ENCODE data around the gene RBBP9.
"Not testable (repeated sequence)": the region's sequence is repeated elsewhere in the genome, so short reads cannot be mapped to it uniquely, and the experiment has no call there.

The RBBP9 gene

GRCh38 chr20:18527836-18528235, 30.8 kb upstream of the RBBP9 start:
- H3K9ac ChIP-seq = no peak overlapping the region
- H3K27ac ChIP-seq = no peak overlapping the region
- TF ChIP-seq Cebpa-rat (IDR thresholded peaks at IDR 0.05) = no peak
- H3K36me3 ChIP-seq = peaks cover 94% of the 10 kb centered on the region
- H3K27me3 ChIP-seq = no peaks in the 10 kb centered on the region
- no peak overlapping the region for H3K4me2 ChIP-seq
- no peak overlapping the region for H3K4me3 ChIP-seq
- 0 out of 2 replicates have a peak, but pooled peaks cover 9% of the 10 kb centered on the region for H4K20me1 ChIP-seq
- no peaks in the 10 kb centered on the region for H3K9me3 ChIP-seq
- H3K4me1 ChIP-seq = no peaks in the 10 kb centered on the region

- Histone ChIP-seq H3K4me2 (no peak overlapping the region), H4K20me1 (0 out of 2 replicates have a peak, but pooled peaks cover 9% of the 10 kb centered on the region), H3K4me3 (no peak overlapping the region), H3K27me3 (no peaks in the 10 kb centered on the region), H3K9me3 (no peaks in the 10 kb centered on the region), H3K27ac (no peak overlapping the region), H3K4me1 (no peaks in the 10 kb centered on the region), H3K36me3 (peaks cover 89% of the 10 kb centered on the region), H3K9ac (no peak overlapping the region)
- no peak for TF ChIP-seq Cebpa-rat (IDR thresholded peaks at IDR 0.05)
Observed at GRCh38 chr20:18527339-18527738, 30.3 kb upstream of the RBBP9 start.

GRCh38 chr20:18526761-18527160, 29.7 kb upstream of the RBBP9 start:
- not testable (repeated sequence) for H4K20me1 ChIP-seq, H3K4me1 ChIP-seq, H3K27ac ChIP-seq, H3K4me2 ChIP-seq, H3K9me3 ChIP-seq, H3K27me3 ChIP-seq, H3K9ac ChIP-seq, H3K4me3 ChIP-seq
- peaks cover 88% of the 10 kb centered on the region for H3K36me3 ChIP-seq

- Histone ChIP-seq H3K9me3 (no peaks in the 10 kb centered on the region), H4K20me1 (0 out of 2 replicates have a peak, but pooled peaks cover 8% of the 10 kb centered on the region), H3K9ac (no peak overlapping the region), H3K36me3 (peaks cover 85% of the 10 kb centered on the region), H3K4me3 (no peak overlapping the region), H3K4me2 (no peak overlapping the region), H3K4me1 (no peaks in the 10 kb centered on the region), H3K27me3 (no peaks in the 10 kb centered on the region), H3K27ac (no peak overlapping the region)
- no peak for TF ChIP-seq Cebpa-rat (IDR thresholded peaks at IDR 0.05)
Observed at GRCh38 chr20:18524646-18525045, 27.6 kb upstream of the RBBP9 start.

- Histone ChIP-seq H3K4me3 (no peak overlapping the region), H3K36me3 (peaks cover 74% of the 10 kb centered on the region), H3K27me3 (no peaks in the 10 kb centered on the region), H4K20me1 (no peaks in the 10 kb centered on the region), H3K9ac (no peak overlapping the region), H3K4me2 (no peak overlapping the region), H3K4me1 (no peaks in the 10 kb centered on the region), H3K27ac (no peak overlapping the region), H3K9me3 (no peaks in the 10 kb centered on the region)
- TF ChIP-seq Cebpa-rat (IDR thresholded peaks at IDR 0.05) = no peak
Observed at GRCh38 chr20:18523066-18523465, 26.0 kb upstream of the RBBP9 start.

- not testable (repeated sequence) for H3K27ac ChIP-seq, H3K4me1 ChIP-seq, H3K27me3 ChIP-seq, H4K20me1 ChIP-seq, H3K9ac ChIP-seq, H3K9me3 ChIP-seq, H3K4me3 ChIP-seq, H3K4me2 ChIP-seq
- peaks cover 72% of the 10 kb centered on the region for H3K36me3 ChIP-seq
Observed at GRCh38 chr20:18522066-18522465, 25.0 kb upstream of the RBBP9 start.

- TF ChIP-seq Cebpa-rat (IDR thresholded peaks at IDR 0.05) = no peak
- H4K20me1 ChIP-seq = peaks cover 14% of the 10 kb centered on the region; the same call in 1 of the 2 replicates
- H3K4me2 ChIP-seq = no peak overlapping the region
- H3K4me3 ChIP-seq = no peak overlapping the region
- no peaks in the 10 kb centered on the region for H3K9me3 ChIP-seq
- H3K9ac ChIP-seq = no peak overlapping the region
- no peaks in the 10 kb centered on the region for H3K27me3 ChIP-seq
- peaks cover 76% of the 10 kb centered on the region for H3K36me3 ChIP-seq
- no peaks in the 10 kb centered on the region for H3K4me1 ChIP-seq
- no peak overlapping the region for H3K27ac ChIP-seq
Observed at GRCh38 chr20:18515973-18516372, 18.9 kb upstream of the RBBP9 start.

- H3K9me3 ChIP-seq = no peaks in the 10 kb centered on the region
- H3K4me3 ChIP-seq = no peak overlapping the region
- peaks cover under 1% of the 10 kb centered on the region; the same call in 1 of the 2 replicates for H3K4me1 ChIP-seq
- peaks cover 14% of the 10 kb centered on the region; the same call in 1 of the 2 replicates for H4K20me1 ChIP-seq
- H3K27me3 ChIP-seq = no peaks in the 10 kb centered on the region
- no peak overlapping the region for H3K4me2 ChIP-seq
- no peak overlapping the region for H3K9ac ChIP-seq
- no peak overlapping the region for H3K27ac ChIP-seq
- H3K36me3 ChIP-seq = peaks cover 79% of the 10 kb centered on the region
- TF ChIP-seq Cebpa-rat (IDR thresholded peaks at IDR 0.05) = no peak
Observed at GRCh38 chr20:18514127-18514526, 17.1 kb upstream of the RBBP9 start.

GRCh38 chr20:18513208-18513607, 16.2 kb upstream of the RBBP9 start:
- Histone ChIP-seq H3K27ac (no peak overlapping the region), H3K4me1 (peaks cover 10% of the 10 kb centered on the region), H3K27me3 (no peaks in the 10 kb centered on the region), H3K4me3 (no peak overlapping the region), H3K4me2 (no peak overlapping the region), H3K36me3 (peaks cover 82% of the 10 kb centered on the region), H3K9ac (no peak overlapping the region), H4K20me1 (peaks cover 14% of the 10 kb centered on the region; the same call in 1 of the 2 replicates), H3K9me3 (no peaks in the 10 kb centered on the region)
- no peak for TF ChIP-seq Cebpa-rat (IDR thresholded peaks at IDR 0.05)

- TF ChIP-seq Cebpa-rat (IDR thresholded peaks at IDR 0.05) = no peak
- peaks cover 69% of the 10 kb centered on the region for H3K36me3 ChIP-seq
- peaks cover 17% of the 10 kb centered on the region for H3K4me1 ChIP-seq
- H3K27ac ChIP-seq = no peak overlapping the region
- peaks cover 14% of the 10 kb centered on the region; the same call in 1 of the 2 replicates for H4K20me1 ChIP-seq
- no peaks in the 10 kb centered on the region for H3K27me3 ChIP-seq
- no peak overlapping the region for H3K4me2 ChIP-seq
- H3K9me3 ChIP-seq = no peaks in the 10 kb centered on the region
- H3K9ac ChIP-seq = no peak overlapping the region
- no peak overlapping the region for H3K4me3 ChIP-seq
Observed at GRCh38 chr20:18511571-18511970, 14.5 kb upstream of the RBBP9 start.
